CD4-positive, alpha-beta T cell treated with Interleukin-12 subunit alpha and Interleukin-12 subunit beta, for 1 hour (primary cell): Measurements from ENCODE around the gene TXLNA.
A peak's percentile ranks its signal among the peaks of the same experiment; 100 is the strongest.

ENCODE experiments used
- DNase-seq: peaks from one replicate; pipeline ENCODE4 v3.0.0-alpha.2; 2020

TXLNA gene

DNA sequence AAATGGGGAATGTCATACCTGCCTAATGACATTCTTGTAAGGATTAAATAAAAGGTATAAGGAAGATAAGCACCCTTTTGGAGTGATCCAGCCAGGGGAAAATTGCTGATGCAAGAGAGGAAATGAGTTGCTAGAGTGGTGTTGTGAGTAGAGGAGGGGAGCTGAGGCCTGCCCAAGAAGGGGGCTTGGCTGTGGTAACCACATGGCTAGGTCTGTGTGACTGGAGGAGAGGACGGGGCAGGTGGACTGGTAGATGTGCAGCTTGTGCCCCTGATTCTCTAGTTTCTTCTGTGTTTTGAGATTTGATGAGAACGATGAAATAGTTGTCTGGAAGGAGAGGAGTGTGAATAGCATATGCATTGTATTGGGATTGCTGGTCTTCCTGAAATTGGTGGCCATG lies 6.6 kb downstream of the TXLNA start:
- no peak for DNase-seq

DNA sequence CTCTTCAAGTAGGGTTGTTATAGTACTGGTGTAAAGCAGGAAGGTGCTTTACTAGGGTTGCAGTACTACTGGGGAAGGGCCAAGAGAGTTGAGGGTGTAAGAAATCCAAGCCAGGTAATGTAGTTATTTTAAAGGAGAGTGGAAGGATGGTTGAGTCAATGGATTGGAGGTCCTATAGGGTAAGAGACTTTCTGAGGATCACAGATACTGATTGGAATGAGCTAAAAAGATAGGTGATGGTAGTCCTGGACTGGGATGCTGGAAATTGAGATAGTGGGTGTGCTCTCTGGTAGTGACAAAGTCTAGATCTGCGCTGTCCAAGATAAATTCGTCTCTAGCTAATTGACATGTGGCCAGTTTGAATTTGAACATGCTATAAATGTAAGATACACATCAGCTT lies 7.0 kb downstream of the TXLNA start:
- DNase-seq: no peak

DNA sequence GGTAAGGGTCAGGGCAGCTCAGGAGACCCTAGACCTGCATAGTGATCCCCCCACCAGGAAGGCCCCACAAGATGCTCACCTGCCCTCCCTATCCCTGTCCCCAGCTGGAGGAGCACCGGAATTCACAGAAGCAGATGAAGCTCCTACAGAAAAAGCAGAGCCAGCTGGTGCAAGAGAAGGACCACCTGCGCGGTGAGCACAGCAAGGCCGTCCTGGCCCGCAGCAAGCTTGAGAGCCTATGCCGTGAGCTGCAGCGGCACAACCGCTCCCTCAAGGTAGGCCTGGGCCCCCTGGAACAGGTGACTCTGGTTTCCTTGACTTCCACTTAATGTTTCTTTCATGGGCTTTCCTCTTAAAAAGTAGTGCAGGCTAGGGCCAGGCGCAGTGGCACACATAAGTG lies 8.4 kb downstream of the TXLNA start:
- DNase-seq: no peak

DNA sequence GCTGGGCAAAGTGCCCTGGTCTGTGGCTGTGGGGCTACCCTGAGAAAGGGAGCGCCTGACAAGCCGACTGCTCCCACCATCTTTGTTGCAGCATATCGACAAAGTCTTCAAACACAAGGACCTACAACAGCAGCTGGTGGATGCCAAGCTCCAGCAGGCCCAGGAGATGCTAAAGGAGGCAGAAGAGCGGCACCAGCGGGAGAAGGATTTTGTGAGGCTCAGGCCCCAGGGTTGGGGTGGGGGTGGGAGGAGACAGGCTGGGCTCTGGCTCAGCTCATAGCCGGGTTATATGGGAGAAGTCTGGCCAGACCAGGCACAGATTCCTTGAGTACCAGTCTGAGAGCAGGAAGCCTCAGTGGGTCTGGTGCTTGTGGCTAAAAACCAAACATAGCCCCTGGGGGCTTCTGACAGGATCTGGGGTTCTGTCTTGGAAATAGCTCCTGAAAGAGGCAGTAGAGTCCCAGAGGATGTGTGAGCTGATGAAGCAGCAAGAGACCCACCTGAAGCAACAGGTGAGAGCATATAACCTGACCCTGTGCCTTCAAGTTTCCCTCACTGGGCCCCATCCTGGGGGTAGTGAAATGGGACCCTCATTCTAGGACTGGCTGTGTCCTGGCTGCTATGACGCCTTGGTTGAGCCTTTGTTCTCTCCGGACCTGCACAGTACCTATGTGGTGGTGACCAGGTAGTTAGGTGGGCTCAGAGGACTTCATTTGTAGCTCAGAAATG lies 12.9 kb downstream of the TXLNA start:
- DNase-seq: no peak

DNA sequence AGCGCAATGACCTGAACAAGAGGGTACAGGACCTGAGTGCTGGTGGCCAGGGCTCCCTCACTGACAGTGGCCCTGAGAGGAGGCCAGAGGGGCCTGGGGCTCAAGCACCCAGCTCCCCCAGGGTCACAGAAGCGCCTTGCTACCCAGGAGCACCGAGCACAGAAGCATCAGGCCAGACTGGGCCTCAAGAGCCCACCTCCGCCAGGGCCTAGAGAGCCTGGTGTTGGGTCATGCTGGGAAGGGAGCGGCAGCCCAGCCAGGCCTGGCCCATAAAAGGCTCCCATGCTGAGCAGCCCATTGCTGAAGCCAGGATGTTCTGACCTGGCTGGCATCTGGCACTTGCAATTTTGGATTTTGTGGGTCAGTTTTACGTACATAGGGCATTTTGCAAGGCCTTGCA lies 15.5 kb downstream of the TXLNA start:
- DNase-seq: no peak

DNA sequence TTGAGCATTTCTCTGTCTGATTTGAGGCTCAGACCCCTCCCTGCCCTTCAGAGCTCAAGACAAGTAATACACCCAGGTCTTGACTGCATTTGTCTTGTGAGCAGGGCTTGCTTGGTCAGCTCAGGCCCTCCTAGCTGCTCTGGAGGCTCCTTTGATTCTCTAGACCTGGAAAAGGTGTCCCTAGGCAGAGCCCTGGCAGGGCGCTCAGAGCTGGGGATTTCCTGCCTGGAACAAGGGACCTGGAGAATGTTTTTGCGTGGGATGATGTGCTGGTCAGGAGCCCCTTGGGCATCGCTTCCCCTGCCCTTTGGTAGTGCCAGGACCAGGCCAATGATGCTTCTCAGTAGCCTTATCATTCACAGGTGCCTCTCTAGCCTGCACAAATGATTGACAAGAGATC lies 16.1 kb downstream of the TXLNA start:
- DNase-seq: no peak

DNA sequence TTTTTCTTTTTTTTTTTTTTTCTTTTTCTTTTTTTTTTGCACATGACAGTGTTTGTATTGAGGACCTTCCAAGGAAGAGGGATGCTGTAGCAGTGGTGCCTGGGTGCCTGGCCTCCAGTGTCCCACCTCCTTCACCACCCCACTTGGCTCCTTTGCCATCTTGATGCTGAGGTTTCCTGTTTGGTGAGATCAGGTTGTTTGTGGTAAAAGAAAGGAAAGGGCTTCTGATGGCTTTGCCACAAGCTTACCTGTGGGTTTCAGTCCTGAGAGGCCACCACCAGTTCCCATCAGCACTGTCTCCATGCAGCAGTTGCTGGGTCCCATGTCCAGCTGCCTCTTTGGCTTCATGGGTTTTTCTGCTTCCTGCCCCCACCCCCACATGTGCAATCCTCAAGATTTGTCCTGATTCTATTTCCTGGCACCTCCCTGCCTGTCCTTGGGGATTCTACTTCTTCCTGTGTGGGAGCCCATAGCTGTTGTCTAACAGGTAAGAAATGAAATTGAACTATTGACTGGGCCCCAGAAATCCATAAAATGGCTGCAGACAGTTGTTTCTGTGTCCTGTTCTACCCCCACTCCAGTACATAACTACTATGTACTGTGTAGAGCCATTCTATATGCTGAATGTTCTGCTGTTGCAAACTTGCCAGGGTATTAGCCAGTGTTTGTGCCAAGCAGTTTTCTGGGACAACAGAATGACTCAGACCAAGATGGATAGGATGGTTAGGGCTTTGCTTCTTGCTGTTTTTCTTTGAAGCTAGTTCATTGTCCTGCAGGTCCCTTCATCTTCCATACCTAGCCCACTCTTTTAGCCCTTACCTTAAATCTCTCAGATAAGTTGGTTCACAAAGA lies 16.7 kb downstream of the TXLNA start:
- DNase-seq: peak; percentile 46

DNA sequence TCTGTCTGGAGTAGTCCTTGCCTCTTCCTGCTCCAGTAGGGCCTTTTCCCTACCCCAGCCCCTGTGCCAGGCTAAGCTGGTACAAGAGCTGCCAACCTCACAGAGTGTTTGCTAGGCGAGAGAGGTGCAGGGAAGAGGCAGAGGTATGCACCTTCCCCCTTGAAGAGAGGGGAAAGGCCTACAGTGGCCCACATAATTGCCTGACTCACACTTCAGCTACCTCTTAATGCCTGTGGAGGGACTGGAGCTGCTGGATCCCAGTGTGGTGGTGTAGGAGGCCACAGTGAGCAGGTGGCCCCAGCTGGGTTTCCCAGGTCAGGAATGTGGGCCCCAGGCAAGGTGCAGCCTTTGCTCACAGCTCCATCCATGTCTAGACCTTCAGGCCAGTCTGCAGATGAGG lies 17.6 kb downstream of the TXLNA start:
- no peak for DNase-seq

DNA sequence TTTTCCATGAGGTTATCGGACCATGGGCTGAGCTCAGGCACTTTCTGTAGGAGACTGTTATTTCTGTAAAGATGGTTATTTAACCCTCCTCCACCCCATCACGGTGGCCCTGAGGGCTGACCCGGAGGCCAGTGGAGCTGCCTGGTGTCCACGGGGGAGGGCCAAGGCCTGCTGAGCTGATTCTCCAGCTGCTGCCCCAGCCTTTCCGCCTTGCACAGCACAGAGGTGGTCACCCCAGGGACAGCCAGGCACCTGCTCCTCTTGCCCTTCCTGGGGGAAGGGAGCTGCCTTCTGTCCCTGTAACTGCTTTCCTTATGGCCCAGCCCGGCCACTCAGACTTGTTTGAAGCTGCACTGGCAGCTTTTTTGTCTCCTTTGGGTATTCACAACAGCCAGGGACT lies 18.4 kb downstream of the TXLNA start:
- DNase-seq: no peak

DNA sequence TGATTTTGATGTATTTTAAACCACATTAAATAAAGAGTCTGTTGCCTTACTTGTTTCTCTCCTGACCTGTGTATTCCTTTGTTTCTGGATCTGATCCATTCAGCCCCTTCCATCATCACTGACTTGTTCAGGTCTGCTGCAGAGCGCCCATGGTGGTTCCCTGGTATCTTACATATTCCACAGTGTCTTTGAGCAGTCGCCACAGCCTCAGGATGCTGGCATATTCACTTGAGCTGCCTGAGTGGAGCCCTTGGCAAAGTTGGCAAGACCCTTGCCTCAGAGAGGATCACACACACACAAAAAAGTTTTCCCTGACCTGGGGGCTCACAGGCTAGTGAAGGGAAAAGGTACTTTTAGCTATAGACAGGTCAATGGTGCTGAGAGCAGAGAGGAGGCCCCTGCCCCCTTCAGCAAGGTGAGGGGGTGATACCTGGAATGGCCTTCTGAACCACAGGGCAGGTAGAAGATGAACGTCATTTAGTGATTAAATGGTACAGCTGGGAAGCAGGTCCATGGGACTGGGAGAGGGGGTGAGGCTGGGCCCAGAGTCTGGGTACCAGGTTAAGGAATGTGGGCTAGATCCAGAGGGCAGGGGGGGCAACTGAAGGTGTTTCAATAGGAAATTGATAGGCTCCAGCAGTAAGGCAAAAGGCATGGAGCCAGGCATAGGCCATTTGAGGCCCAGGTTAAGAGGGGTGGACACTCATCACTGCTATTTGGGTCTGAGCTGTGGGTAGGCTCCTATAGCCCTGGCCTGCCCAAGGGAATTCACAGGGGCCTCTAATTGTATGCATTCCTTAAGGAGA lies 19.0 kb downstream of the TXLNA start:
- no peak for DNase-seq

DNA sequence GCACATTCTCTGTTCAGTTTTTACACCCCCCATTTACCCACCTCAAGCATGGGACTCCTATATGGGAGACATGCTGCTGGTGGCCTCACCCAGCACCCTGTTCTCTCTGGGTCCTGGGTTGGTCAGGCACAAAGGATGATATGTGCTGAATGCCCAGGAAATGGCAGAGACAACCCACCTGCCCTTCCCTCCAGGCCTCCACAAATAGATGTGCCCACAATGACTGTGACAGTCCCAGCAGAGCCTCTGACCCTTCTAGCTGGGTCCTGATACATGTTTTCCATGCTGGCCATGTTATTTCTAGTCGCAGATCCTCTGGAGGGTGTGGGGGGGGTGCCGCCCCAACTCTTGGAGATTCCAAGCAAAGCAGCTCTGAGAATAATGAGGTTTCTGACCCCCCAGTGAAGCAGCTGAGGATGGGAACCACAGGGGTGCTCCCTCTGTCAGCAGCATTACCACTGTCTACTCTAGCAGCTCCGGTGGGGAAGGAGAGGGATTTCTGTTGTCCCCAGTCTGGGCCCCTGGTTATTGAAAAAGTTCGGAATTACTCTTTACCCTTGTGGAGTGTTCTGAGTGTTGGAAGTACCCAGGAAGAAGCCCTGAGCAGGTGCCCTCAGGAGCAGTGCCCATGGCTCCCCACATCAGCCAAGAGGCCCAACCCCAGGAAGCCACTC lies 19.7 kb downstream of the TXLNA start:
- DNase-seq: no peak

DNA sequence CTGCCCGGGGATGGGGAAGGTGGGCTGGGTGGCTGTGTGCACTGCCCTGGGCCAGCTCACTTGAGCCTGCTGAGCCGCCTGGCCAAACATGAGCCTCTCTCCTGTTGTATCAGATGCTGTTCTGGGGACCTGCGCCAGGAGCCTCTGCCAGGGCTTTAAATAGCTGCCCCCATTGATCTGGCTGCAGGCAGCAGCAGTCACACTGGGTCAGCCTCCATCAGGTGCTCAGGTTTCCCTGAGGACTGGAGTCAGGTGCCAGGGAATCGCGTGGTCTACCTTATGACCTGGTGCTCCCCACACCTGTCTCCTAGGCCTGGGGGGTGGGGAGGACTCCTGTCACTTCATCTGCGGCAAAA lies 20.2 kb downstream of the TXLNA start:
- no peak for DNase-seq

DNA sequence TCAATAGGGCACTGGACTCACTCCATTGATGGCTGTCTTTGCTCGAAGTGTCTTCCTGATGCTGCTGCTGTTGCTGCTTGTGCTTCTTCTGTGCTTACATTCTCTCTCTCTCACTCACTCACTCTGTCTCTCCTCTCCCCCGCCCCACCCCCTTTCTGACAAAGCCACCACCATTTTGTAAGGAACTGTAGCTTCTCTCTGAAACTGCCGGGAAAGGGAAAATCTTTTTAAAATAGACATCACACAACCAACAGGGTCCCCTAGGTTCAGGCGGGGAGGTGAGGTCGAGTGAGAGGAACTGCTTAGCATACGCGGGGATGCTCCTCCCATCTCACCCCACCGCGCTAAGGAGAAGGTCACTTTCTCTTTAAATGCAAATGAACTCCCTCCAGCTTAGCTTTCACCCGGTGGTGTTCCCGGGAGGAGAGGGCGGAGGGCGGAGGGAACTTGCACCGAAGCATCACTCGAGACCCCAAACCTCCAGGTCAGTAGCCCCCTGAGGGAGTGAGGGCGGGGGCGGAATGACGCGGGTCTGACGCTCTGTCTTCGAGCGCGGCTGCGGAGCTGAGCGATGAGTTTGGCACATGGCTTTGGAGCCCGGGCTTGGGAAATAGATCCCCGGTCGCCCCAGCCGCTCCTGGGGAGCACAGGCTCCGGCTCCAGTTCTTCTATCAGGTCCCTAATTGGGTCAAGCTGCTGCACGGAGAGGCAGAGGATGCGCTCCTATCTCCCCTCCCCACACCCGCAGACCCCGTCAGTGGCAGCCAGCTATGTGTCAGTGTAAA lies 20.9 kb downstream of the TXLNA start, which contains the start of gene CCDC28B:
Gene CCDC28B, plus strand, starts transcription at position 370 of the 785 bp plus-strand sequence. CDS start 1,341 bp downstream, outside the sequence.
- DNase-seq: peak; percentile 58

DNA sequence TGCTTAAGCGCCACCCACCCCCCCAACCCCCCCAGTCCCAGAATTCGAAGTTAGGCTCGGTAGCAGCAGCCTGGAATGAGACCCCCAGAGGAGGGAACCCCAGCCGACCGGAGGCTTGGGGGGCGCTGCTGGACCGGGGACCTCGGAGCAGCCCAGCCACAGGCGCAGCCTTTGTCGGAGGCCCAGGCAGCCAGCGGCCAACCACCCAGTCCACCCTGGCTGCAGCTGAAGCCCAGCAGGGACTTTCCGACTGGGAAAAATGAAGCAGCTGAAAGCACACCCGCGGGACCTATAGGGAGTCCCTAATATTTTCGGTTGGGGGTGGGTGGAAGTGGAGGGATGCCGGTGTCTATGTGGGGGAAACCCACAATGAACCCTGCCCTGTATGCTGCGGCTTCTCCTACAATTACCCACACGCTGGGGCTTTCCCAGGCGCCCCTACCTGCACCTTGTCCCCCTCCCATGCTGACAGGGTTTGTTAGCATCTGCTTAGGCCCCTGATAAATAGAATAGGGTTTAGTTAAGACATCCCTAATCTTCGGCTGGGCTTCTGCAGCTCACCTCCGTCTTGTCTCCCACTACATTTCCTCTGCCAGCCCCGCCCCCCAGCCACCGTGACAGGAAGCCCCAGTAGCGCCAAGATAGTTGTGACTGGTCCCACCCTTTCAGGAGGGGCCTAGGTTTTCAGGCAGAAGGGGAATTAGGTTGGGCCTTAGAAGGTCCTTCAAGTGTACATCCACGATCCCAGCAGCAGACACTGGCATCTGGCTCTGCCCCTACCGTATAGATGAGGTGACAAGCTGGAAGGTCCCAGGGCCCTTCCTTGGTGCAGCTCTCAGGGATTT lies 21.8 kb downstream of the TXLNA start:
- DNase-seq: peak; percentile 84

DNA sequence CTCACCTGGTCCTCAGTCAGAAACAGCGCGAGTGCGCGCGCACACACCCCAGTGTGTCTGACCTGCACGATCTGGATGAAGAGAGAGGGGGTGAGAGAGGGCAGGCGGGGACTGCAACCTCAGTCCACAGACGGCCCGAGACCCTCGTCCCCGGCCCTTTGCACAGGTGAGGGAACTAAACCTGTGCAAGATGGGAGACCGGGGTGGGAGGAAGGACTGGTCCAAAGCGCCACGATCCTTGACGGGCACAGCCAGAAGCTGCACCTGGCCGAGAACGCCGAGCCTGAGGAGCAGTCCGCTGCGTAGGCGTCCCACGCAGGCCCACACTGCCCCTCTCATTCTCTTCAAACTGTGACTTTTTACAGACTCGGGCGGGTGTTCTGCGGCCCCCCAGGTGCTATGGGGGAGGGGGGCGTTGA lies 25.5 kb downstream of the TXLNA start:
- no peak for DNase-seq

DNA sequence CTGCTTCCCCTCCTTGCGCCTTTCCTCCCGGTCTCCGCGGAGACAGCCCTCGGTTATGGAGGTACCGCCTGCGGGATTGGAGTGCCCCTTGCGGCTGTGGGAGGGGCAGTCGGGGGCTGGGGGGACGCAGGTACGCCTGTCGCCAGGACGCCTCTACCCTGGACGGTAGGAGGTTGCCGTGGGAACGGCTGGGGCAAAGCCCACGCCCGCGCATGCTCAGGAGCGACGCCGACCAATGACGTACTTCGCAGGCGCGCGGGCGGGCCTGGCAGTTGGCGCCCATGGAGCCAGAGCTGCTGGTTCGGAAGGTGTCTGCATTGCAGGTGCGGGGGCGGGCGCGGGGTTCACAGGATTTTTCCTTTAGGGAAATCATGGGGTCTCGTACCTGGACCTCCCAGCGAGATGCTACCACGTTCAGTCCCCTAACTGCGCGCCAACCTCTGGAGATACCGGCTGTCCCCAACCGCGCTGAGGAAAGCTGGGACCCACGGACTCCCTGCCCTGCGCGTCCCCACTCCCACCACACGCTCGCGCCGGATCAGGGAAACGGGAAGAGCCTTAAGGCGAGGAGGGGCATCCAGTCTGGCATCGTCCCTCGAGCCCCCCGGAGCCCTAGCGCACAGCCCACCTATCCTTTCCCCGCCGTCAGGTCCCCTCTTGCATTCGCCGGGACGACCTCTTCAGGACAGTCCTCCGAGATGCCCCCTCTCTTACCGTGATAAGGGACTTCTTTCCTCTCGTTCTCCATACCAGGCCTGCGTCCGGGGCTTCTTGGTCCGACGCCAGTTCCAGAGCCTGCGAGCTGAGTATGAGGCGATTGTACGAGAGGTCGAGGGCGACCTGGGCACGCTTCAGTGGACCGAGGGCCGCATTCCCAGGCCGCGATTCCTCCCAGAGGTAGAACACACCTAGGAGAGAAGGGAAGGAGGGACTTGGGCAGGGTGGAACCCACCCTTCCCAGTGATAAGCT lies 26.2 kb downstream of the TXLNA start, which contains the start of gene IQCC:
Gene IQCC, plus strand, starts transcription at position 271 of the 970 bp plus-strand sequence. Its CDS starts 11 bp downstream, at position 282.
- DNase-seq: peak; percentile 90

DNA sequence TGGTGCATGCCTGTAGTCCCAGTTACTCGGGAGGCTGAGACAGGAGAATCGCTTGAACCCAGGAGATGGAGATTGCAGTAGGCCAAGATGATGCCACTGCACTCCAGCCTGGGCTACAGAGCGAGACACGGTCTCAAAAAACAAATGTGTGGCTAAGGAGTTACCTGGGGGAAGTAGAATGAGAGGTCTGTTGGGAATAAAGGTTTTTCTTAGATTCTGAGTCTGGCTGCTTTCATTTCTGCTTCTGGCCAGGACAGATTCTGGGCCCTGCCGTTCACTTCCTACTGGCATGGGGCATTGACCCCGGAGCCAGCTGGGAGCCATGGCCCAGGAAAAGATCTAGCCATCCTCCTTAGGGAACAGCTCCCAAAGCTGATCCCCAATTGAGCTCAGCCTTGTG lies 29.0 kb downstream of the TXLNA start:
- DNase-seq: no peak

DNA sequence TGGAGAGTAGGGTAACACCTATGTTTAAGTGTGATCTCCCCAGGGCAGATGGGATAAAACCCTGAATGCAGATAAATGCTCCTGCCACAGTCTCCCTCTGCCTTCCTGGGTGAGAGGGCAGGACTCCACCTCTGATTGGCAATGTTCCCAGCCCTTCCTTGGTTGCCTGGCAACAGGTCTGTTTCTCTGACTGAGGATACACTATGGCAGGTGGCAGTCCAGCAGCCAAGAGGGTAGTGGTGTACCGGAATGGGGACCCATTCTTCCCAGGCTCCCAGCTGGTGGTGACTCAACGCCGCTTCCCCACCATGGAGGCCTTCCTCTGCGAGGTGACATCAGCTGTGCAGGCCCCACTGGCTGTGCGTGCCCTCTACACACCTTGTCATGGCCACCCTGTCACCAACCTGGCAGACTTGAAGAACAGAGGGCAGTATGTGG lies 29.4 kb downstream of the TXLNA start, which contains the start of gene DCDC2B:
Gene DCDC2B, plus strand, starts transcription at position 199 of the 438 bp plus-strand sequence. Its CDS starts 5 bp downstream, at position 204.
- no peak for DNase-seq
